Heart left ventricle (tissue), 16 donors: Measurements from ENCODE around the gene HELZ. TPM values are rescaled to one million over a fixed set of nuclear protein-coding genes. Genes with fewer than 3 reads are reported as not detected.

Experiments used
- ATAC-seq, 4 donors: fragments of 200-7000 bp; cut with Tn5 transposase; one replicate each; pipeline ENCODE4 v1.9.1; 2020 to 2022; ENCODE audit warnings: moderate library complexity in 4 of 4, mild to moderate bottlenecking in 3 of 4, moderate number of reproducible peaks in 1 of 4
- DNase-seq, 5 donors: peaks; one replicate each; pipeline ENCODE4 v3.0.0-alpha.2; 2020
- H3K27ac ChIP-seq, 12 donors: fragments of 200-600 bp; sonication (generic) in 4 of 12; one replicate each; pipeline versions ENCODE4 v1.5.0 to v1.8.0; 2016 to 2022; ENCODE audit warnings: mild to moderate bottlenecking in 2 of 12
- H3K27me3 ChIP-seq, 9 donors: fragments of 200-600 bp; sonication (generic) in 2 of 9; one replicate each; pipeline versions ENCODE4 v1.5.1 to v1.8.0; 2016 to 2022; ENCODE audit warnings: mild to moderate bottlenecking in 3 of 9
- H3K36me3 ChIP-seq, 9 donors: fragments of 200-600 bp; sonication (generic) in 2 of 9; one replicate each; pipeline versions ENCODE4 v1.5.0 to v1.8.0; 2018 to 2022; ENCODE audit warnings: mild to moderate bottlenecking in 2 of 9
- H3K4me1 ChIP-seq, 12 donors: fragments of 200-600 bp; sonication (generic) in 4 of 12; one replicate each; pipeline versions ENCODE4 v1.5.0 to v1.8.0; 2016 to 2022; ENCODE audit warnings: mild to moderate bottlenecking in 3 of 12
- H3K4me3 ChIP-seq, 12 donors: fragments of 200-600 bp; sonication (generic) in 4 of 12; one replicate each; pipeline versions ENCODE4 v1.5.0 to v1.8.0; 2017 to 2022; ENCODE audit warnings: mild to moderate bottlenecking in 9 of 12, moderate library complexity in 4 of 12
- H3K9me3 ChIP-seq, 12 donors: fragments of 200-600 bp; sonication (generic) in 4 of 12; one replicate each; pipeline versions ENCODE4 v1.5.0 to v1.8.0; 2016 to 2022; ENCODE audit warnings: mild to moderate bottlenecking in 1 of 12
- CTCF ChIP-seq, 12 donors: fragments of 200-600 bp; sonication (generic) in 4 of 12; IDR thresholded peaks; one replicate each; pipeline versions ENCODE4 v1.5.0 to v1.8.0; 2018 to 2022; ENCODE audit warnings: antibody characterized with exemption in 12 of 12, mild to moderate bottlenecking in 5 of 12
- POLR2A ChIP-seq, 2 donors: fragments of 450-650 bp; IDR thresholded peaks; one replicate each; pipeline ENCODE4 v1.6.1; 2017; ENCODE audit warnings: antibody characterized with exemption in 2 of 2, mild to moderate bottlenecking in 2 of 2, moderate library complexity in 2 of 2
- WGBS, 4 donors: extraction: QIAGEN DNeasy Blood & Tissue Kit in 2 of 4; methylation state at CpG; one replicate each; pipeline versions ENCODE4 v1.1.5 to v1.1.7; 2013 to 2018; 5-methylcytosine and 5-hydroxymethylcytosine counted together
- intact Hi-C, 10 donors: fragments of 100-400 bp; cut with DNase I; formaldehyde crosslinking; loops; one replicate each; pipeline versions ENCODE4 v1.11.1 to v1.14.2; 2022
- polyA plus RNA-seq, 2 donors: library from polyadenylated mRNA; stranded (reverse); fragments of 200-250 nt; gene quantifications; one replicate each; pipeline ENCODE4 v1.2.3, GENCODE V29; 2013
- total RNA-seq, 9 donors: library from RNA; depleted of rRNA in 2 of 9; stranded (reverse); fragments of >200 nt in 2 of 9; fragmentation: NEBNext Ultra II Directional in 3 of 9; extraction: Animal tissue kit (Norgen Biotek cat#: 25700) in 3 of 9; gene quantifications; one replicate each; pipeline versions ENCODE4 v1.1.0 to v1.2.4, GENCODE V29; 2016 to 2023
- donor health status: ischemic (EF 13 %, LVEDD 7.1; RV severe dilation, severe dysfunction).
- donor health status: healthy with polysubstance abuse.
- donor health status: DM: no; HTN: yes; CAD: no.
- donor health status: DM: no; HTN: no; CAD: no.
- donor health status: ischemic (EF 25% LVEDD 6.9; RV normal size, moderate dysfunction).
- donor health status: ischemic (EF 25% LVEDD 5.7; RV mildly dilated, moderate dysfunction).
- donor health status: healthy.
- donor health status: DM: yes; HTN: yes; CAD: no.
- donor health status: ischemic (EF 35%, LVEDD 5.7; RV mildly dilated, moderate dysfunction).
- donor health status: nonischemic (EF 11% LVEDD 7.7; RV severe dilation, severe dysfunction).
- donor health status: DM: yes; HTN: yes; CAD: no.
- donor health status: PGD.
- donor health status: ischemic (EF 29% LVEDD 5.4; RV normal size, mild dysfunction).
- donor health status: nonischemic (EF 23%, LVEDD 6.1; RV moderate dilation, normal function).

Gene HELZ
- total and polyA plus RNA-seq, 11 donors, result 5.1 to 48.4 (median 30.3) TPM

- intact Hi-C loops, result no loop called here
- H3K27me3 ChIP-seq, result no peaks in the 10 kb centered on the region
- DNase-seq, result no peak
These were observed 185.6 kb downstream of the HELZ start for GRCh38 chr17:67059372-67059771.

GRCh38 chr17:67058036-67058435 is 187.0 kb downstream of the HELZ start:
- WGBS, 4 donors, result 92 to 95% (median 94%) methylated on average over 8 of the region's 8 CpGs
- Histone ChIP-seq H3K27me3 (no peaks in the 10 kb centered on the region), H3K4me1 (peaks cover 0 to 8% (median 1%) of the 10 kb centered on the region in 12 donors), H3K9me3 (no peaks in the 10 kb centered on the region), H3K36me3 (no peaks in the 10 kb centered on the region), H3K27ac (no peak overlapping the region), H3K4me3 (no peak overlapping the region)
- no peak for DNase-seq
- no peak for ATAC-seq
- TF ChIP-seq POLR2A (IDR thresholded peaks at IDR 0.05) (no peak), CTCF (IDR thresholded peaks at IDR 0.05) (no peak)
- intact Hi-C loops, result no loop called here

More at GRCh38 chr17:67059372-67059771, 185.6 kb downstream of the HELZ start:
- Histone ChIP-seq H3K4me1 (peaks cover 0 to 8% (median 1%) of the 10 kb centered on the region in 12 donors), H3K36me3 (no peaks in the 10 kb centered on the region), H3K27ac (no peak overlapping the region), H3K4me3 (no peak overlapping the region), H3K9me3 (no peaks in the 10 kb centered on the region)
- WGBS, 4 donors, result 80 to 87% (median 82%) methylated on average over 6 of the region's 6 CpGs
- ATAC-seq, result no peak
- no peak for TF ChIP-seq CTCF (IDR thresholded peaks at IDR 0.05)
- no peak for TF ChIP-seq POLR2A (IDR thresholded peaks at IDR 0.05)

DNA sequence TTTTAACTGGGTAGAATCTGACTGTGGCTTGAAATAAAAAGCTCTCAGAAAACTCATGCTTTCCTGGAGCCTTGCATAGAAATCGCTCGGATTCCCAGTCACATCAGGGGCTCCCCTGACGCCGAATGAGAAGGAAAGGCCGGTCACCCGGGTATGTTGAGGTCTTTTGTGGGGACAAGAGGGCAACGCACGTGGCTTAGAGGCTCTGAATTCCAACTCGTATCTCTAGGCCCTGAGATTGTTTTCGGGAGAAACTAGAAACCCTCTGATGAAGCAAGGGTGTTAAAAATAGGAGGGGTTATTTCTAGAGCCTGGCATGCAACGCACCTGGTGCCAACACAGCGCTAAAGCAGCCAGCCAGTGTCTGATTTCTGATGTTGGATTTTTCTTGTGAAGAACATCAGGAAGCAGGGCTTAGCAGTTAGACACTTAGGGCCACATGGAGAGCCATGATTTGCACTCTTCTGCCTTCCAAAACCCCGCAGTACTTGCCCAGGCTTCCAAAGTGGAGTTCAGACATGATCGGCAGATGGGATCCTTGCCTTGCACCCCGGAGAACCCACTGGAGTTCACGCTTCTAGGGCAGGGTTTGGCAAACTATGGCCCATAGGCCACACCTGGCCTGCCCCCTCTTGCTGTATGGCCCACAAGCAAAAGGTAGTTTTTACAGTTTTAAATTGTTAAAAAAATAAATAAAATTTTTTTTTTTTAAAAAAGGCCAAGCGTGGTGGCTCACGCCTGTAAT is 188.1 kb downstream of the HELZ start:
- DNase-seq (peak in 1 of 5 donors; percentile 25), ATAC-seq (peak; percentile 17 to 77 (median 66))
- intact Hi-C loops, result no loop called here
- TF ChIP-seq CTCF (IDR thresholded peaks at IDR 0.05) (no peak), POLR2A (IDR thresholded peaks at IDR 0.05) (no peak)
- Histone ChIP-seq H3K4me1 (peaks cover 0 to 8% (median 1%) of the 10 kb centered on the region in 12 donors), H3K9me3 (no peaks in the 10 kb centered on the region), H3K36me3 (no peaks in the 10 kb centered on the region), H3K4me3 (no peak overlapping the region), H3K27ac (peak overlapping the region in 7 of 12 donors; percentile 20 to 65 (median 44)), H3K27me3 (no peaks in the 10 kb centered on the region)
- WGBS, 4 donors, result 65 to 75% (median 73%) methylated on average over 16 to 18 of the region's 18 CpGs

- H3K36me3 ChIP-seq, result no peaks in the 10 kb centered on the region
- H3K4me3 ChIP-seq, result no peak overlapping the region
- H3K9me3 ChIP-seq, result no peaks in the 10 kb centered on the region
- TF ChIP-seq POLR2A (IDR thresholded peaks at IDR 0.05), result no peak
- TF ChIP-seq CTCF (IDR thresholded peaks at IDR 0.05), result no peak
- WGBS, 4 donors, result 74 to 86% (median 81%) methylated on average over 27 to 29 of the region's 29 CpGs
- intact Hi-C loops, result no loop called here
- H3K4me1 ChIP-seq, result peaks cover 0 to 8% (median 1%) of the 10 kb centered on the region in 12 donors
- H3K27ac ChIP-seq, result peak overlapping the region in 7 of 12 donors; percentile 20 to 65 (median 44)
- DNase-seq, result no peak
- peak; percentile 55 to 90 (median 68) for ATAC-seq
- no peaks in the 10 kb centered on the region for H3K27me3 ChIP-seq
These were observed 188.9 kb downstream of the HELZ start for GRCh38 chr17:67055811-67056745.
